ENCODE results near the gene FBXL5. TPM values are rescaled to one million over a fixed set of nuclear protein-coding genes. Genes with fewer than 3 reads are reported as not detected.

Gene FBXL5
- total RNA-seq, 4 donors from 2014 or later, result 69.4 to 95.0 (median 80.3) TPM

GRCh38 chr4:15569746-15570145 is 85.4 kb downstream of the FBXL5 start:
- DNase-seq (ENCODE audit: low spot score in 2 of 2), result no peak
- intact Hi-C loops (cut with DNase I; ENCODE audit: low total_unique reads), result no loop called here
- no peak overlapping the region for H3K4me3 ChIP-seq (ENCODE audit: low read depth, poor library complexity, severe bottlenecking)
- TF ChIP-seq POLR2A (IDR thresholded peaks at IDR 0.05), result no peak
- 95% methylated on average over 5 of the region's 5 CpGs for WGBS, 2 donors

- DNase-seq (ENCODE audit: low spot score in 2 of 2), result no peak
- intact Hi-C loops (cut with DNase I; ENCODE audit: low total_unique reads), result no loop called here
Observed at GRCh38 chr4:15568821-15569220, 86.3 kb downstream of the FBXL5 start.

GRCh38 chr4:15563871-15564270 is 91.3 kb downstream of the FBXL5 start:
- H3K4me3 ChIP-seq (ENCODE audit: low read depth, poor library complexity, severe bottlenecking), result no peak overlapping the region
- no peak for TF ChIP-seq CTCF (IDR thresholded peaks at IDR 0.05)
- no peak for TF ChIP-seq POLR2A (IDR thresholded peaks at IDR 0.05)
- no peak for DNase-seq (ENCODE audit: low spot score in 2 of 2)
- 72 to 78% methylated on average over 6 of the region's 6 CpGs for WGBS, 2 donors
- intact Hi-C loops (cut with DNase I; ENCODE audit: low total_unique reads), result no loop called here

More at GRCh38 chr4:15568821-15569220, 86.3 kb downstream of the FBXL5 start:
- H3K4me3 ChIP-seq (ENCODE audit: low read depth, poor library complexity, severe bottlenecking), result no peak overlapping the region
- TF ChIP-seq CTCF (IDR thresholded peaks at IDR 0.05), result no peak
- no peak for TF ChIP-seq POLR2A (IDR thresholded peaks at IDR 0.05)

DNA sequence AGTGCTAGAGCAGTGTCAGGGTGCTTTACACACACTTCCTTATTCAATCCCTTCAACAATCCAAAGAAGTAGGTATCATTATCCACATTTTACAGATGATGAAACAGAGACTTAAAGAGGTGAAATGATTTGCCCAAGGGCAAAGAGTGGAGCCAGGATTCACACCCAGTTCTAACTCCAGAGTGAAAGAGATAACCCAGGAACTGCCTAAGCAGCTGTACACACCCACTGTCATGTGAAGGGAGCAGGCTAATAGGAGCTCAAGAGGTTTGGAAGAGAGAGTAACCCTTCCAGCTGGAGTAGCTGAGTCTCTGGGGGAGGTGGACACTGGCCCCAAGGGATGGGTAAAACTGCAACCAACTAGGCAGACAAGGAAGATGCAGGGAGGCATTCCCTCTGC is 92.5 kb downstream of the FBXL5 start:
- DNase-seq (ENCODE audit: low spot score in 2 of 2), result no peak
- TF ChIP-seq CTCF (IDR thresholded peaks at IDR 0.05) (no peak), POLR2A (IDR thresholded peaks at IDR 0.05) (no peak)
- intact Hi-C loops (cut with DNase I; ENCODE audit: low total_unique reads), result no loop called here

DNA sequence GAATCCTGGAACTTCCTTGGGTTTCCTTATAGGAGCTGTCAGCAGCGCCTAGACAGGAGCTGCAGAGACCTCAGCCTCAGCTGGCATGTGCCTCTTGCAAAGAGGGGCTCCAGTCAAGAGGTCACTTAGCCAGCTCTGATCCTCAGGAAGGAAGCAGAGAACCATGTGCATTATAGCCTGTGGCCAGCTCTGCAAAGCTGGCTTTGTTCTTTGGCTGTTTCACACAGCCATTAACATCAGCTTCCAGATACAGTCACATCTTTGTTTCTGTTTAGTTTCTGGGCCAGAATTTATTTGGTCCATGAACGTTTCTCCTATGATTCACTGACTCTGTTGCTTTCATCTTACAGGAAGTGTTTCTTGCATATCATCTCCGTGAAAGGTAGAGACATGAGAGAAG is 93.0 kb downstream of the FBXL5 start:
- WGBS, 2 donors, result 55 to 59% methylated on average over 3 of the region's 3 CpGs

More for the DNA sequence above, 92.5 kb downstream of the FBXL5 start:
- no peak overlapping the region for H3K4me3 ChIP-seq (ENCODE audit: low read depth, poor library complexity, severe bottlenecking)

DNA sequence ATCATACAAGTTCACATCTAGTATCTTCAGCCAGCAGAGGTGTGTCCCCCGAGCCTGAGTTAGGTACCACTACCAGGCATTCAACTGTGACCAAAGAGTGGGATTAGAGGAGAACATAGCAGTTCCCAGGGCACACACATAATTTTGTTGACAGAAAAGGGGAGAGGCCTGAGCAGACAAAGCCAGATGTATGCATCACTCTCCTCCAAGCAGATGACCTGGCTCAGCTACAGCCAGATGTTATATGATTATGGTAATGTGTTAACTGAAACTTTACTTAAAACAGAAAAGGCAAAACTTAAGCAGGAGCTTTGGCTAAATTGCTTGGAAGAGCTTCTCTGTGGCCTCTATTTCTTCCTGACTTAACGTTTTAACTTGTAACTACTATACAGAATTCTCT is 96.6 kb downstream of the FBXL5 start:
- WGBS, 2 donors, result 83 to 88% methylated on average over 2 of the region's 2 CpGs
- H3K4me3 ChIP-seq (ENCODE audit: low read depth, poor library complexity, severe bottlenecking), result no peak overlapping the region
- intact Hi-C loops (cut with DNase I; ENCODE audit: low total_unique reads), result no loop called here
- DNase-seq (ENCODE audit: low spot score in 2 of 2), result no peak
- no peak for TF ChIP-seq CTCF (IDR thresholded peaks at IDR 0.05)
- no peak for TF ChIP-seq POLR2A (IDR thresholded peaks at IDR 0.05)

More for the DNA sequence above, 93.0 kb downstream of the FBXL5 start:
- intact Hi-C loops (cut with DNase I; ENCODE audit: low total_unique reads), result no loop called here
- no peak for DNase-seq (ENCODE audit: low spot score in 2 of 2)
- no peak overlapping the region for H3K4me3 ChIP-seq (ENCODE audit: low read depth, poor library complexity, severe bottlenecking)
- TF ChIP-seq CTCF (IDR thresholded peaks at IDR 0.05) (no peak), POLR2A (IDR thresholded peaks at IDR 0.05) (no peak)
